HK-2 (cell line): ENCODE measurements around the gene FPGS.

Experiments used
- DNase-seq: peaks from one replicate; pipeline ENCODE4 v3.0.0-alpha.2; 2018; ENCODE audit not compliant: unreplicated experiment

FPGS gene

DNA sequence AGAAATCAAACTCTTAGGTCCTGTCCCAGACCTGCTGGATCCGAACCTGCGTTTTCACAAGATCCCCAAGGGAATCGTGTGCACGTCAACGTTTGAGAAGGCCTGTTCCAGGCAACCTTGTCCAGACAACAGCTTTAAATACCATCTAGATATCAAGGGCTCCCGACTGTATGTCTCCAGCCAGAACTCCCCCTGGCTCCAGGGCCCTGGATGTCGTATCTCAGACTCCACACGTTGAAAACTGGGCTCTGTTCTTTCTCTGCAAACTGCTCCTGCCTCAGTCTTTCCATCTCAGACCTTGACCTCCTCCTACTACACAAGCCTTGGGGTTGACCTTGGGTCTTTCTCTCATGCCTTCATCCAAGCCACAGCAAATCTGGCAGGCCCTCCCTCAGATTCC lies 57.6 kb downstream of the FPGS start:
- no peak for DNase-seq

- no peak for DNase-seq
Measured at GRCh38 chr9:127860779-127861178, 58.1 kb downstream of the FPGS start.

GRCh38 chr9:127862075-127863011 lies 59.7 kb downstream of the FPGS start:
- no peak for DNase-seq

DNA sequence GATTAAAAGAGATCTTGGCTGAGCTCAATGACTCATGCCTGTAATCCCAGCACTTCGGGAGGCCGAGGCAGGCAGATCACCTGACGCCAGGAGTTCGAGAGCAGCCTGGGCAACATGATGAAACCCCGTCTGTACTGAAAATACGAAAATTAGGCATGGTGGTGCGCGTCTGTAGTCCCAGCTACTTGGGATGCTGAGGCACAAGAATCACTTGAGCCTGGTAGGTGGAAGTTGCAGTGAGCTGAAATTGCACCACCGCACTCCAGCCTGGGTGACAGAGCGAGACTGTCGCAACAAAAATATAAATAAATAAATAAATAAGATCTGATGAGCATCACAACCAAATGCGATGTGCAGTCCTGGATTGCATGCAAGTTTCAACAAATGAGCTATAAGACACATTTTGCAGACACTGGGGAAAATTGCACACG lies 60.5 kb downstream of the FPGS start:
- no peak for DNase-seq
